Tibial artery (tissue), 4 donors: ENCODE results near the gene DNAJB8.

Source experiments
- DNase-seq, 2 donors: peaks; one replicate each; pipeline ENCODE4 v3.0.0-alpha.2; 2019
- H3K27ac ChIP-seq, 2 donors: fragments of 200-600 bp; sonication (generic) in 1 of 2; 1 replicate in 1 of 2; 2 replicates in 1 of 2; pipeline ENCODE4 v1.5.1; 2018 to 2019; ENCODE audit warnings: mild to moderate bottlenecking in 1 of 2
- H3K27me3 ChIP-seq, 2 donors: fragments of 200-600 bp; sonication (generic) in 1 of 2; one replicate each; pipeline versions ENCODE4 v1.5.1 to v1.6.0; 2016 to 2019
- H3K36me3 ChIP-seq, 3 donors: fragments of 200-600 bp; sonication (generic) in 2 of 3; one replicate each; pipeline ENCODE4 v1.5.1; 2016 to 2019; ENCODE audit warnings: mild to moderate bottlenecking in 2 of 3
- H3K4me1 ChIP-seq, 4 donors: fragments of 200-600 bp; sonication (generic) in 2 of 4; 1 replicate in 3 of 4; 2 replicates in 1 of 4; pipeline ENCODE4 v1.5.1; 2016 to 2019
- H3K4me3 ChIP-seq, 2 donors: fragments of 200-600 bp; sonication (generic) in 1 of 2; 1 replicate in 1 of 2; 2 replicates in 1 of 2; pipeline ENCODE4 v1.5.1; 2018 to 2019; ENCODE audit warnings: mild to moderate bottlenecking in 2 of 2
- H3K9me3 ChIP-seq, 3 donors: fragments of 200-600 bp; sonication (generic) in 1 of 3; one replicate each; pipeline ENCODE4 v1.5.1; 2016 to 2019
- intact Hi-C: fragments of 100-400 bp; cut with DNase I; formaldehyde crosslinking; loops from one replicate; pipeline ENCODE4 v1.15.0; 2023; ENCODE audit warnings: low total_unique reads
- TF ChIP-seq, protein P1 (sequence below), 2 experiments: fragments of 200-600 bp in 1 of 2; fragments of 450-650 bp in 1 of 2; IDR thresholded peaks; one replicate each; pipeline ENCODE4 v1.5.1; 2017 to 2019; ENCODE audit warnings: antibody characterized with exemption in 2 of 2, mild to moderate bottlenecking in 1 of 2, moderate library complexity in 1 of 2

The DNAJB8 gene

DNA sequence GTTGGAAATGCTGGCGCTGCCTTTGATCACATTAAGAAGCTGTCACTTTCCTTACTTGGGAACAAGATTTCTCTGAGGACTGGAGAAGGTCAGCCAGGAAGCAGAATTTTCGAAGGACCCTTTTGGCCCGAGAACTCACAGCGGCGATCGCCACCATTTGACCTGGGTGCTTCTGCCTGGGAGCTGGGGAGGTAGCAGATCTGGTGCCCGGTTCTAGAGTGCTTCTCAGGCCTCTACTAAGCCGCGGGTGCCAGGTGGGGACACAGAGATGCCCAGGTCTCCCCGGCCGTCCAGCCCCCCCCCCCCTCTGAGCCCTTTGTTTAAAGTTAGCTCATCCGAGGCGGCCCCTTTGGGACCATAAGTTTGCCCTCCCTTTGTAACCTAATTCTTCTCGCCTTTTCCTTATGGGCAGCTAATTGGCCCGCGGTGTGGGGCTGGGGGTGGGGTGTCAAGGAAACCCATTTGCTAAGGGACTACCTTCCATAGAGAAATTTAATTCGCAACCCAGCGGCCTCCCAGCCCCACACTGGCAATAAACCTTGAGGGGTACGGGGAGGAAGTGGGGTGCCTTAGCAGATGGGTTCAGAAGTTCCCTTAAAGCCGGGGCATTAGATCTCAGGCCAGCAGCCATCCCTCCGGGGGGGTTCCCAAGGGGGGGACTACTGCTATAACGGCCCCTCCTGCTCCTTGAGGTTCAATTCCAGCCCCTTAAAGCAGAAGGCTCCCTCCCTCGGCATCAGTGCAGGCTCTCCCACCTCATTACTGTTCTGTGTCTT is 24.4 kb upstream of the DNAJB8 start:
- Histone ChIP-seq H3K4me1 (peaks cover 0 to 68% (median 59%) of the 10 kb centered on the region in 4 donors), H3K36me3 (no peaks in the 10 kb centered on the region), H3K27ac (no peak overlapping the region), H3K9me3 (no peaks in the 10 kb centered on the region), H3K4me3 (peak overlapping the region in 1 of 2 donors; percentile 52), H3K27me3 (peaks cover 12 to 96% of the 10 kb centered on the region in 2 donors)
- DNase-seq: peak; percentile 18 to 59
- intact Hi-C loops: no loop called here
- TF ChIP-seq, protein P1, sequence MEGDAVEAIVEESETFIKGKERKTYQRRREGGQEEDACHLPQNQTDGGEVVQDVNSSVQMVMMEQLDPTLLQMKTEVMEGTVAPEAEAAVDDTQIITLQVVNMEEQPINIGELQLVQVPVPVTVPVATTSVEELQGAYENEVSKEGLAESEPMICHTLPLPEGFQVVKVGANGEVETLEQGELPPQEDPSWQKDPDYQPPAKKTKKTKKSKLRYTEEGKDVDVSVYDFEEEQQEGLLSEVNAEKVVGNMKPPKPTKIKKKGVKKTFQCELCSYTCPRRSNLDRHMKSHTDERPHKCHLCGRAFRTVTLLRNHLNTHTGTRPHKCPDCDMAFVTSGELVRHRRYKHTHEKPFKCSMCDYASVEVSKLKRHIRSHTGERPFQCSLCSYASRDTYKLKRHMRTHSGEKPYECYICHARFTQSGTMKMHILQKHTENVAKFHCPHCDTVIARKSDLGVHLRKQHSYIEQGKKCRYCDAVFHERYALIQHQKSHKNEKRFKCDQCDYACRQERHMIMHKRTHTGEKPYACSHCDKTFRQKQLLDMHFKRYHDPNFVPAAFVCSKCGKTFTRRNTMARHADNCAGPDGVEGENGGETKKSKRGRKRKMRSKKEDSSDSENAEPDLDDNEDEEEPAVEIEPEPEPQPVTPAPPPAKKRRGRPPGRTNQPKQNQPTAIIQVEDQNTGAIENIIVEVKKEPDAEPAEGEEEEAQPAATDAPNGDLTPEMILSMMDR (IDR thresholded peaks at IDR 0.05): no peak

- H3K36me3 ChIP-seq: no peaks in the 10 kb centered on the region
- peak overlapping the region; percentile 51 to 52 for H3K4me3 ChIP-seq
- H3K27me3 ChIP-seq: peaks cover 12 to 99% of the 10 kb centered on the region in 2 donors
- peaks cover 0 to 68% (median 59%) of the 10 kb centered on the region in 4 donors for H3K4me1 ChIP-seq
- H3K9me3 ChIP-seq: no peaks in the 10 kb centered on the region
- no peak overlapping the region for H3K27ac ChIP-seq
- TF ChIP-seq, protein P1 (IDR thresholded peaks at IDR 0.05): no peak
- intact Hi-C loops: no loop called here
- DNase-seq: peak in 1 of 2 donors; percentile 18
Observed at GRCh38 chr3:128490650-128490914, 23.9 kb upstream of the DNAJB8 start.

- peaks cover 12 to 99% of the 10 kb centered on the region in 2 donors for H3K27me3 ChIP-seq
- H3K27ac ChIP-seq: peak overlapping the region in 1 of 2 donors; percentile 2
- peaks cover 0 to 68% (median 59%) of the 10 kb centered on the region in 4 donors for H3K4me1 ChIP-seq
- H3K9me3 ChIP-seq: no peaks in the 10 kb centered on the region
- H3K4me3 ChIP-seq: peak overlapping the region; percentile 51 to 52
- TF ChIP-seq, protein P1 (IDR thresholded peaks at IDR 0.05): no peak
- intact Hi-C loops: loop anchor here (5.0 kb wide), 1 partner anchor 413 kb away; no protein-coding TSS in a partner anchor
- DNase-seq: peak in 1 of 2 donors; percentile 63
- no peaks in the 10 kb centered on the region for H3K36me3 ChIP-seq
Observed at GRCh38 chr3:128489927-128490649, 23.4 kb upstream of the DNAJB8 start.

DNA sequence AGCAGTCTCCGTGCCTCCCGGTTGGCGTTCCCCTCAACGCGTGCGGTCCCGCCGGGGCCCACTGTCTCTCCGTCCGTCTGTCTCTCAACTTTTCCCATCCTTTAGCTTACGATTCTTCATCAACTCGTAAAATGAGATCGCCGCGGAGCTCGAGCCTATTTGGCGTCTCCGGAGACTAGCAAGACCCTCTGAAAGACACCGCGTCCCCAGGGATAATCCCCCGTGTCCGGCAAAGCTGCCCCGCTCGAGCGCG is 22.9 kb upstream of the DNAJB8 start:
- peaks cover 0 to 68% (median 59%) of the 10 kb centered on the region in 4 donors for H3K4me1 ChIP-seq
- no peaks in the 10 kb centered on the region for H3K9me3 ChIP-seq
- peak overlapping the region; percentile 51 to 52 for H3K4me3 ChIP-seq
- H3K27me3 ChIP-seq: peaks cover 12 to 100% of the 10 kb centered on the region in 2 donors
- no peaks in the 10 kb centered on the region for H3K36me3 ChIP-seq
- TF ChIP-seq, protein P1 (IDR thresholded peaks at IDR 0.05): no peak
- intact Hi-C loops: loop anchor here (5.0 kb wide), 1 partner anchor 412 kb away; no protein-coding TSS in a partner anchor
- DNase-seq: peak in 1 of 2 donors; percentile 17
- H3K27ac ChIP-seq: peak overlapping the region in 1 of 2 donors; percentile 2

DNA sequence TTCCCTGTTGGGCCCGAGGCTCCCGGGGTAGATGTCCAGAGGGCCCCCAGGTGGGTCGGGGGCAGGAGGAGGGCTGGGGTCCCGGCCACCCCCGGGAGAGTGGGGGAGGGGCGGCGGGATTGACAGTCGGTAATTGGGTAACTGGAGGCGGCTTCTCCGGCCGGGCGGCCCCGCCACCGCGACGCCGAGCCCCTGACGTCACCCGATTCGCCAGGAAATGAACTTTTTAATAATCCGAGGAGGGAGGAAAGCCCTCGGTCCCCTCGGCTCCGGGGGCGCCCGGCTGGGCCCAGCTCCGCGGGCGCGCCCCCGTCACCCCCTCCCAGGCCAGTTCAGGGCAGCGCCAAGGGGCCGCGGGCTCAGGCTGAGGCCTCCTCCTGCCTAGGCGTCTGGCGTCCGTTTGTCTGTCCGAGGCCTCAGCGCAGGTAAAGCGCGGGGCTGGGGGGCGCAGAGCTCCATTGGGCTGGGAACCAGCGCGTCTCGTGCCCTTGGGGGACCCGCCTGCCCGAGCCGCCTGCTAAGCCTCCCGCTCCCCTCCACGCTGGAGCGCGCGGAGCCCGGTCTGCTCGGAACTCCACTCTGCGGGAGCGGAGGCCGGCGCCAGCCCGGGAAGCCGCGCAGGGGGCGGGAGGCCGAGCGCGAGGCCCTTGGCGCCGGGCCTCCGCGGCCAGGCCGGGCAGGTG is 22.4 kb upstream of the DNAJB8 start:
- H3K27me3 ChIP-seq: peaks cover 12 to 100% of the 10 kb centered on the region in 2 donors
- no peaks in the 10 kb centered on the region for H3K9me3 ChIP-seq
- peak overlapping the region; percentile 2 to 22 for H3K27ac ChIP-seq
- intact Hi-C loops: loop anchor here (5.0 kb wide), 1 partner anchor 412 kb away; no protein-coding TSS in a partner anchor
- H3K4me3 ChIP-seq: peak overlapping the region; percentile 51 to 52
- peaks cover 0 to 68% (median 59%) of the 10 kb centered on the region in 4 donors for H3K4me1 ChIP-seq
- H3K36me3 ChIP-seq: no peaks in the 10 kb centered on the region
- TF ChIP-seq, protein P1 (IDR thresholded peaks at IDR 0.05): no peak
- peak in 1 of 2 donors; percentile 73 for DNase-seq
